Endothelial cell of umbilical vein (primary cell): ENCODE measurements around the gene MCM9. TPM values are rescaled to one million over a fixed set of nuclear protein-coding genes. Genes with fewer than 3 reads are reported as not detected.

ENCODE experiments used
- BruUV-seq: library from RNA; stranded (reverse); fragments of 400-500 nt; replicated peaks from 2 replicates; lab custom pipeline; 2021; lab: Mats Ljungman, UMichigan
- CTCF ChIA-PET: fragments of 300-600, 350-600 bp; sonication (Branson Sonifier 250); formaldehyde crosslinking; loops from one replicate; lab custom pipeline; 2021; ENCODE audit warnings: antibody characterized with exemption, inconsistent platforms; lab: Charles Lee
- POLR2A ChIA-PET: fragments of 300-600, 350-600 bp; sonication (Branson Sonifier 250); formaldehyde crosslinking; loops from one replicate; lab custom pipeline; 2021; ENCODE audit warnings: antibody characterized with exemption, inconsistent platforms; lab: Charles Lee
- DNase-seq: peaks from one replicate; pipeline ENCODE4 v3.0.0-alpha.2; 2011; ENCODE audit warnings: low read depth, low spot score
- FAIRE-seq: peaks from 2 replicates; lab custom pipeline; 2011; peaks lifted over from hg19 to GRCh38; lab: Jason Lieb, UNC
- H2AFZ ChIP-seq: 2 replicates; pipeline ENCODE4 v1.6.0; 2012; ENCODE audit warnings: low read depth, low read length, control low read depth, inconsistent platforms
- H3K27ac ChIP-seq: 2 replicates; pipeline ENCODE4 v1.5.1; 2011; ENCODE audit warnings: low read depth, mild to moderate bottlenecking, control low read depth, low read length, moderate library complexity; ENCODE audit not compliant: insufficient read depth
- H3K27me3 ChIP-seq, 2 experiments: 2 replicates each; pipeline versions ENCODE4 v1.6.0 to v1.6.1; 2011; ENCODE audit warnings: low read length in 2 of 2, mixed read lengths in 1 of 2; ENCODE audit not compliant: control insufficient read depth in 2 of 2, insufficient read depth in 2 of 2
- H3K36me3 ChIP-seq, 2 experiments: 2 replicates in 1 of 2; 3 replicates in 1 of 2; pipeline ENCODE4 v1.5.1; 2011; ENCODE audit warnings: low read length in 2 of 2, mild to moderate bottlenecking in 1 of 2, moderate library complexity in 1 of 2; ENCODE audit not compliant: control insufficient read depth in 2 of 2, insufficient read depth in 2 of 2; ENCODE audit errors: extremely low read depth in 1 of 2
- H3K4me1 ChIP-seq: 3 replicates; pipeline ENCODE4 v1.5.1; 2011; ENCODE audit warnings: mild to moderate bottlenecking, low read length; ENCODE audit not compliant: control insufficient read depth, insufficient read depth; ENCODE audit errors: extremely low read depth
- H3K4me2 ChIP-seq: 2 replicates; pipeline ENCODE4 v1.6.1; 2011; ENCODE audit warnings: low read length, control low read depth, mixed read lengths; ENCODE audit not compliant: insufficient read depth
- H3K4me3 ChIP-seq, 3 experiments: fragments of 200-600 bp in 1 of 3; sonication (generic), shearing (Covaris generic) in 1 of 3; replicated peaks in 1 of 3; 2 replicates each; pipeline ENCODE4 v1.5.1; 2011 to 2016; ENCODE audit warnings: control low read depth in 3 of 3, low read length in 3 of 3, mild to moderate bottlenecking in 2 of 3, inconsistent platforms in 1 of 3, low read depth in 1 of 3, moderate library complexity in 1 of 3; ENCODE audit not compliant: insufficient read depth in 1 of 3
- H3K79me2 ChIP-seq: 2 replicates; pipeline ENCODE4 v1.6.0; 2012; ENCODE audit warnings: low read length, inconsistent platforms; ENCODE audit not compliant: control insufficient read depth, insufficient read depth
- H3K9ac ChIP-seq: replicated peaks from 2 replicates; pipeline ENCODE3; 2011; ENCODE audit warnings: low read length, control low read depth; ENCODE audit not compliant: insufficient read depth; ENCODE audit errors: extremely low read depth
- H3K9me1 ChIP-seq: replicated peaks from 3 replicates; pipeline ENCODE4 v1.6.0; 2011; ENCODE audit warnings: mild to moderate bottlenecking, low read length; ENCODE audit not compliant: control insufficient read depth, insufficient read depth; ENCODE audit errors: extremely low read depth
- H3K9me3 ChIP-seq: replicated peaks from 2 replicates; pipeline ENCODE4 v1.5.1; 2012; ENCODE audit warnings: low read length, inconsistent platforms; ENCODE audit not compliant: control insufficient read depth, insufficient read depth
- H4K20me1 ChIP-seq: replicated peaks from 2 replicates; pipeline ENCODE3; 2011; ENCODE audit warnings: mild to moderate bottlenecking, low read length; ENCODE audit not compliant: control insufficient read depth, insufficient read depth; ENCODE audit errors: extremely low read depth
- EZH2 ChIP-seq: IDR thresholded peaks from 2 replicates; pipeline ENCODE4 v1.6.1; 2012; ENCODE audit warnings: borderline replicate concordance, low read depth, mild to moderate bottlenecking, moderate library complexity, low read length, inconsistent platforms; ENCODE audit not compliant: severe bottlenecking
- FOS ChIP-seq: IDR thresholded peaks from 2 replicates; pipeline ENCODE4 v1.6.1; 2011; ENCODE audit warnings: mild to moderate bottlenecking, low read length, moderate library complexity, borderline replicate concordance; ENCODE audit not compliant: insufficient read depth
- GATA2 ChIP-seq: IDR thresholded peaks from 2 replicates; pipeline ENCODE4 v1.7.0; 2011; ENCODE audit warnings: low read depth, mild to moderate bottlenecking, moderate library complexity, mixed read lengths, low read length; ENCODE audit not compliant: insufficient read length, insufficient read depth
- JUN ChIP-seq: IDR thresholded peaks from 2 replicates; pipeline ENCODE4 v1.6.1; 2011; ENCODE audit warnings: borderline replicate concordance, low read depth; ENCODE audit not compliant: insufficient read length, insufficient read depth
- MYC ChIP-seq: IDR thresholded peaks from one replicate; pipeline ENCODE4 v1.6.1; 2011; ENCODE audit warnings: mild to moderate bottlenecking, low read depth, low read length
- POLR2A ChIP-seq: IDR thresholded peaks from 2 replicates; pipeline ENCODE4 v1.6.1; 2012; ENCODE audit warnings: low read depth, mild to moderate bottlenecking, control low read depth, low read length
- POLR2AphosphoS5 ChIP-seq: IDR thresholded peaks from 2 replicates; pipeline ENCODE4 v1.6.1; 2012; ENCODE audit warnings: low read depth, mild to moderate bottlenecking, control low read depth, low read length, moderate library complexity; ENCODE audit not compliant: insufficient read depth
- dilution Hi-C: fragments of 300-500 bp; cut with MboI; formaldehyde crosslinking; loops from one replicate; pipeline ENCODE4 v1.15.0; 2019; ENCODE audit warnings: low sequenced_read_pairs; ENCODE audit not compliant: extremely low pct_ligation_motif_present
- intact Hi-C: fragments of 100-400 bp; cut with micrococcal nuclease; formaldehyde crosslinking; loops from one replicate; pipeline ENCODE4 v1.10.0; 2022
- polyA plus RNA-seq, 4 experiments: library from polyadenylated mRNA; depleted of rRNA in 3 of 4; stranded (reverse) in 3 of 4; unstranded in 1 of 4; fragments of >200 nt; gene quantifications; 2 replicates each; pipeline versions ENCODE4 v1.2.1 to v1.2.3, GENCODE V29; 2011 to 2012; ENCODE audit warnings: missing spikeins in 1 of 4
- total RNA-seq: library from RNA; stranded (reverse); gene quantifications from 2 replicates; pipeline ENCODE4 v1.2.3, GENCODE V29; 2021
- TF ChIP-seq, protein P1 (sequence below): IDR thresholded peaks from 2 replicates; pipeline ENCODE4 v1.6.1; 2011; ENCODE audit not compliant: insufficient read depth, insufficient read length
- TF ChIP-seq, protein P2 (sequence below), 2 donors: IDR thresholded peaks; 1 replicate in 1 of 2; 2 replicates in 1 of 2; pipeline ENCODE4 v1.5.1; 2011; ENCODE audit warnings: low read length in 2 of 2, mild to moderate bottlenecking in 2 of 2, moderate library complexity in 2 of 2, control low read depth in 1 of 2, inconsistent platforms in 1 of 2, low read depth in 1 of 2; ENCODE audit not compliant: insufficient read depth in 1 of 2; ENCODE audit errors: extremely low read depth in 1 of 2

The MCM9 gene
- total and polyA plus RNA-seq, 2 donors (not counting 3 experiments of a cell fraction or from before 2014, with no cell fraction given): 2.0 to 14.1 TPM

DNA sequence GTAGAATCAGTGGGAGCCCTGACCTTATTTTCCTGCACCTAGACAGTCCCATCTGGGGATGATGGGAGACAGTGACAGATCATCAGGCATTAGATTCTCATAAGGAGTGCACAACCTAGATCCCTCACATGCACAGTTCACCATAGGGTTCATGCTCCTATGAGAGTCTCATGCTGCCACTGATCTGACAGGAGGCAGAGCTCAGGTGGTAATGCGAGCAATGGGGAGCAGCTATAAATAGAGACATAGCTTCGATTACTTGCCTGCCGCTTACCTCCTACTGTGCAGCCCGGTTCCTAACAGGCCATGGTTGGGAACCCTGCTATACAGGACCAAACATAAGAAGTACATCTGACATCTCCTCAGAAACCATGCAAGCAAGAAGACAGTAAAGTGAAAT is 72.5 kb downstream of the MCM9 start:
- H3K4me1 ChIP-seq: no peaks in the 10 kb centered on the region
- no peaks in the 10 kb centered on the region for H3K9me1 ChIP-seq
- no peak overlapping the region for H3K9ac ChIP-seq
- TF ChIP-seq JUN: no peak
- no peak for TF ChIP-seq MYC
- TF ChIP-seq, protein P1, sequence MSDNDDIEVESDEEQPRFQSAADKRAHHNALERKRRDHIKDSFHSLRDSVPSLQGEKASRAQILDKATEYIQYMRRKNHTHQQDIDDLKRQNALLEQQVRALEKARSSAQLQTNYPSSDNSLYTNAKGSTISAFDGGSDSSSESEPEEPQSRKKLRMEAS: no peak
- TF ChIP-seq POLR2A: no peak
- no peak for TF ChIP-seq GATA2
- TF ChIP-seq, protein P2, sequence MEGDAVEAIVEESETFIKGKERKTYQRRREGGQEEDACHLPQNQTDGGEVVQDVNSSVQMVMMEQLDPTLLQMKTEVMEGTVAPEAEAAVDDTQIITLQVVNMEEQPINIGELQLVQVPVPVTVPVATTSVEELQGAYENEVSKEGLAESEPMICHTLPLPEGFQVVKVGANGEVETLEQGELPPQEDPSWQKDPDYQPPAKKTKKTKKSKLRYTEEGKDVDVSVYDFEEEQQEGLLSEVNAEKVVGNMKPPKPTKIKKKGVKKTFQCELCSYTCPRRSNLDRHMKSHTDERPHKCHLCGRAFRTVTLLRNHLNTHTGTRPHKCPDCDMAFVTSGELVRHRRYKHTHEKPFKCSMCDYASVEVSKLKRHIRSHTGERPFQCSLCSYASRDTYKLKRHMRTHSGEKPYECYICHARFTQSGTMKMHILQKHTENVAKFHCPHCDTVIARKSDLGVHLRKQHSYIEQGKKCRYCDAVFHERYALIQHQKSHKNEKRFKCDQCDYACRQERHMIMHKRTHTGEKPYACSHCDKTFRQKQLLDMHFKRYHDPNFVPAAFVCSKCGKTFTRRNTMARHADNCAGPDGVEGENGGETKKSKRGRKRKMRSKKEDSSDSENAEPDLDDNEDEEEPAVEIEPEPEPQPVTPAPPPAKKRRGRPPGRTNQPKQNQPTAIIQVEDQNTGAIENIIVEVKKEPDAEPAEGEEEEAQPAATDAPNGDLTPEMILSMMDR (IDR thresholded peaks at IDR 0.05; ENCODE audit: extremely low read depth in 1 of 2, insufficient read depth in 1 of 2, low read depth in 1 of 2, low read length in 2 of 2): no peak
- TF ChIP-seq EZH2: no peak
- TF ChIP-seq FOS: no peak
- TF ChIP-seq POLR2AphosphoS5: no peak
- no peaks in the 10 kb centered on the region for H3K27me3 ChIP-seq
- H4K20me1 ChIP-seq: no peaks in the 10 kb centered on the region
- H3K27ac ChIP-seq: no peak overlapping the region
- no peak overlapping the region for H2AFZ ChIP-seq
- ChIA-PET CTCF (no interaction called here), POLR2A (no interaction called here)
- H3K4me2 ChIP-seq: no peak overlapping the region
- DNase-seq (no peak), FAIRE-seq (no peak)
- dilution Hi-C loops (no loop called here), intact Hi-C loops (no loop called here)
- H3K9me3 ChIP-seq: no peaks in the 10 kb centered on the region
- no peak overlapping the region for H3K4me3 ChIP-seq
- H3K79me2 ChIP-seq: peaks cover 2% of the 10 kb centered on the region
- BruUV-seq: no TSS peak
- no peaks in the 10 kb centered on the region for H3K36me3 ChIP-seq
